PC-9 (cell line): ENCODE data around the gene TBC1D22A. TPM values are rescaled to one million over a fixed set of nuclear protein-coding genes. Genes with fewer than 3 reads are reported as not detected.

ENCODE experiments used
- BruUV-seq: library from RNA; stranded (reverse); fragments of 400-500 nt; replicated peaks from 2 replicates; lab custom pipeline; 2021; lab: Mats Ljungman, UMichigan
- CTCF ChIA-PET: fragments of 300-600 bp; sonication (Branson Sonifier 250); formaldehyde crosslinking; loops from one replicate; lab custom pipeline; 2022; ENCODE audit warnings: antibody characterized with exemption; lab: Charles Lee
- POLR2A ChIA-PET: fragments of 300-600 bp; sonication (Branson Sonifier 250); formaldehyde crosslinking; loops from one replicate; lab custom pipeline; 2022; ENCODE audit warnings: antibody characterized with exemption; ENCODE audit not compliant: unreplicated experiment; lab: Charles Lee
- DNase-seq, 2 experiments: peaks; one replicate each; pipeline versions ENCODE4 v3.0.0 to v3.0.0-alpha.2; 2015 to 2022; ENCODE audit warnings: mixed read lengths in 1 of 2
- H2AFZ ChIP-seq: fragments of 200-600 bp; sonication (generic); 2 replicates; pipeline ENCODE4 v1.8.1; 2017; ENCODE audit warnings: antibody characterized with exemption
- H3F3A ChIP-seq: fragments of 200-600 bp; sonication (generic); 2 replicates; pipeline ENCODE4 v1.8.1; 2017; ENCODE audit warnings: antibody characterized with exemption, mild to moderate bottlenecking, low read depth; ENCODE audit not compliant: insufficient read depth
- H3K27ac ChIP-seq: fragments of 200-600 bp; sonication (generic); 2 replicates; pipeline ENCODE4 v1.6.1; 2016; ENCODE audit warnings: mixed run types
- H3K27me3 ChIP-seq: fragments of 200-600 bp; sonication (generic); 2 replicates; pipeline ENCODE4 v1.6.1; 2016; ENCODE audit warnings: low read depth, mixed run types; ENCODE audit not compliant: insufficient read depth
- H3K36me3 ChIP-seq: fragments of 200-600 bp; sonication (generic); 2 replicates; pipeline ENCODE4 v1.6.1; 2016; ENCODE audit warnings: low read depth, mixed run types
- H3K4me1 ChIP-seq: fragments of 200-600 bp; sonication (generic); replicated peaks from 2 replicates; pipeline ENCODE4 v1.6.1; 2016; ENCODE audit warnings: mixed run types; ENCODE audit not compliant: insufficient read depth
- H3K4me2 ChIP-seq: fragments of 200-600 bp; sonication (generic); 2 replicates; pipeline ENCODE4 v1.6.1; 2017; ENCODE audit warnings: mixed run types
- H3K4me3 ChIP-seq: fragments of 200-600 bp; sonication (generic); 2 replicates; pipeline ENCODE4 v1.6.1; 2016; ENCODE audit warnings: mixed run types
- H3K79me2 ChIP-seq: fragments of 200-600 bp; sonication (generic); 2 replicates; pipeline ENCODE4 v1.6.1; 2017; ENCODE audit warnings: low read depth, mixed run types
- H3K9me2 ChIP-seq: fragments of 200-600 bp; sonication (generic); 2 replicates; pipeline ENCODE4 v1.8.1; 2017; ENCODE audit warnings: mild to moderate bottlenecking; ENCODE audit not compliant: insufficient read depth
- H3K9me3 ChIP-seq: fragments of 200-600 bp; sonication (generic); 2 replicates; pipeline ENCODE4 v1.8.1; 2016; ENCODE audit warnings: low read depth; ENCODE audit not compliant: insufficient read depth
- H4K20me1 ChIP-seq: fragments of 200-600 bp; sonication (generic); 2 replicates; pipeline ENCODE4 v1.8.1; 2017; ENCODE audit not compliant: insufficient read depth
- EZH2 ChIP-seq: fragments of 200-600 bp; sonication (generic); IDR thresholded peaks from 2 replicates; pipeline ENCODE4 v1.8.0; 2017; ENCODE audit warnings: antibody characterized with exemption, low read depth
- intact Hi-C: fragments of 100-400 bp; cut with micrococcal nuclease; formaldehyde crosslinking; loops from one replicate; pipeline ENCODE4 v1.10.0; 2022; ENCODE audit not compliant: unreplicated experiment
- total RNA-seq: library from RNA; stranded (reverse); gene quantifications from 2 replicates; pipeline ENCODE4 v1.2.3, GENCODE V29; 2021
- TF ChIP-seq, protein P1 (sequence below): fragments of 200-600 bp; sonication (generic); conservative IDR thresholded peaks from 2 replicates; pipeline ENCODE4 v1.6.1; 2017; ENCODE audit warnings: mixed run types, antibody characterized with exemption, mild to moderate bottlenecking, moderate library complexity

The TBC1D22A gene
- total RNA-seq, 1 experiment from 2014 or later: 40.3 TPM

DNA sequence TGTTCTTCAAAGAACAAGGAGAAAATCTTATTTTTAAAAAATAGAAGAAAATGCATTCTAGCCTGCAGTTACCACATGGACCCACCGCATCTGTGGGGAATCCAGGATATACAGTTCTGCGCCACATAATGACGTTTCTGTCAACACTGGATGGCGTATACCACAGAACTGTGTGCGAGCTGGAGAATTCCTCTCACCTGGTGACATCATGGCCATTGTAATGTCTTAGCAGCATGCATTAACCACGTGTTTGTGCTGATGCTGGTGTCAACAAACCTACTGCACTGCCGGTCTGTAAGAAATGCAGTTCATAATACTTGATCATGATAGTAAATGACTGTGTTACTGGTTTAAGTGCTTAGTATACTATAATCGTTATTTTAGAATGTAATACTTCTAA is 174.7 kb downstream of the TBC1D22A start:
- DNase-seq: no peak
- Histone ChIP-seq H2AFZ (no peak overlapping the region), H3K4me2 (no peak overlapping the region), H3K4me1 (peaks cover 22% of the 10 kb centered on the region), H3K4me3 (no peak overlapping the region), H3K79me2 (peaks cover 19% of the 10 kb centered on the region; the same call in 1 of the 2 replicates), H3K27ac (no peak overlapping the region), H4K20me1 (peaks cover 25% of the 10 kb centered on the region), H3K9me3 (no peaks in the 10 kb centered on the region), H3K9me2 (no peaks in the 10 kb centered on the region), H3K27me3 (no peaks in the 10 kb centered on the region), H3K36me3 (no peaks in the 10 kb centered on the region), H3F3A (peaks cover 23% of the 10 kb centered on the region; the same call in 1 of the 2 replicates)
- ChIA-PET POLR2A (interaction anchor here (0.6 kb wide), 1 partner anchor 339 kb away, joined by 6 read pairs; no protein-coding TSS in a partner anchor), CTCF (no interaction called here)
- no TSS peak for BruUV-seq
- no peak for TF ChIP-seq EZH2
- TF ChIP-seq, protein P1, sequence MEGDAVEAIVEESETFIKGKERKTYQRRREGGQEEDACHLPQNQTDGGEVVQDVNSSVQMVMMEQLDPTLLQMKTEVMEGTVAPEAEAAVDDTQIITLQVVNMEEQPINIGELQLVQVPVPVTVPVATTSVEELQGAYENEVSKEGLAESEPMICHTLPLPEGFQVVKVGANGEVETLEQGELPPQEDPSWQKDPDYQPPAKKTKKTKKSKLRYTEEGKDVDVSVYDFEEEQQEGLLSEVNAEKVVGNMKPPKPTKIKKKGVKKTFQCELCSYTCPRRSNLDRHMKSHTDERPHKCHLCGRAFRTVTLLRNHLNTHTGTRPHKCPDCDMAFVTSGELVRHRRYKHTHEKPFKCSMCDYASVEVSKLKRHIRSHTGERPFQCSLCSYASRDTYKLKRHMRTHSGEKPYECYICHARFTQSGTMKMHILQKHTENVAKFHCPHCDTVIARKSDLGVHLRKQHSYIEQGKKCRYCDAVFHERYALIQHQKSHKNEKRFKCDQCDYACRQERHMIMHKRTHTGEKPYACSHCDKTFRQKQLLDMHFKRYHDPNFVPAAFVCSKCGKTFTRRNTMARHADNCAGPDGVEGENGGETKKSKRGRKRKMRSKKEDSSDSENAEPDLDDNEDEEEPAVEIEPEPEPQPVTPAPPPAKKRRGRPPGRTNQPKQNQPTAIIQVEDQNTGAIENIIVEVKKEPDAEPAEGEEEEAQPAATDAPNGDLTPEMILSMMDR: no peak
- intact Hi-C loops: no loop called here

DNA sequence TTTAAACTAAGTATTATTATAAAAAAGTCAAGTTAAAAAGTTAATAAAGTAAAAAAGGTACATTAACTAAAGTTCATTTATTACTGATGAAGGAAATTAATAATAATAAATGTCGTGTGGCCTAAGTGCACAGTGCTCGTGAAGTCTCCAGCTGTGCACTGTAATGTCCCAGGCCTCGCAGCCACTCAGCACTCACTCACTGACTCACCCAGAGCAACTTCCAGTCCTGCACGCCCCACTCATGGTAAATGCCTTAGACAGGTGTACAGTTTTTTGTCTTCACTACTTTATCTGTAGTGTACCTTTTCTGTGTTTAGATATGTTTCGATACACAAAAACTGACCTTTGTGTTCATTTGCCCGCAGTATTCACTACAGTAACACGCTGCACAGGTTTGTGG is 175.5 kb downstream of the TBC1D22A start:
- no peak for TF ChIP-seq EZH2
- TF ChIP-seq, protein P1: no peak
- no TSS peak for BruUV-seq
- H3K79me2 ChIP-seq: peaks cover 19% of the 10 kb centered on the region; the same call in 1 of the 2 replicates
- no peak for DNase-seq
- no peak overlapping the region for H3K4me3 ChIP-seq
- H3K4me1 ChIP-seq: peaks cover 22% of the 10 kb centered on the region
- no peaks in the 10 kb centered on the region for H3K9me2 ChIP-seq
- ChIA-PET POLR2A (no interaction called here), CTCF (no interaction called here)
- H3K27me3 ChIP-seq: no peaks in the 10 kb centered on the region
- H3F3A ChIP-seq: peaks cover 23% of the 10 kb centered on the region; the same call in 1 of the 2 replicates
- no peak overlapping the region for H3K27ac ChIP-seq
- intact Hi-C loops: no loop called here
- no peak overlapping the region for H2AFZ ChIP-seq
- H3K36me3 ChIP-seq: no peaks in the 10 kb centered on the region
- no peaks in the 10 kb centered on the region for H3K9me3 ChIP-seq
- H3K4me2 ChIP-seq: no peak overlapping the region
- H4K20me1 ChIP-seq: peaks cover 25% of the 10 kb centered on the region

DNA sequence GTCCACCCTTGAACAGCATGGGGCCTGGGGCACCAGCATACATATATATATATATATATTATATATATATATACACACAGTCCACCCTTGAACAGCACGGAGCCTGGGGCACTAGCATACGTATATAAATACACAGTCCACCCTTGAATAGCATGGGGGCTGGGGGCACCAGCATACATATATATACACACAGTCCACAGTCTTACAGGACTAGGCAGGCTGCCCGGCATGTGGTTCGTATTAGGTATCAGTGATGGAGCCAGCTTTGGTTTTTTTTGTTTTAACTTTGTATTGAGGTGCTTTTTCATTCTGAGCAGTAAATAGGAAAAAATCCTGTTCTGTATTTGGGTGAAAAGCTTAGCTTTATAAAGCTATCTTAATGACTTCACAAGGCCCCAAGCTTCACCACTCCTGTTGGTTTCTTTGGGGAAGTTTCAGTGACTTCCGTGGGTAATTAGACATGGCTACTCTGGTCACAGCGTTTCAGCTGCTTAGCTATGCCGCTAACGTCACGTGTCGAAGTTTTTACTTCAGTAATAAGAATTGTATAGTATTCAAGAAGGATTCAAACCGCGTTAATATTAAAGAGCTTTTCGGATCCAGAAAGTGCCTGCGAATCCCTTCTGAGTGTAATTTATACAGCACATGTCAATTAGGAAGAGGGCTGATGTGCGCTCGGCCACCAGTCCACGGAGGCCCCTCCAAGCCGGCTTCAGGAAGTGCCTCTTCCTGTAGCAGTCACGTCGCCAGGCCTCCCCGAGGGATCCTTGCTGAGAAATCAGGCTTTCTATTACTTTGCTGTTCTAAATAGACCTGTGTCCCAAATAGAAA is 179.7 kb downstream of the TBC1D22A start:
- intact Hi-C loops: no loop called here
- H3F3A ChIP-seq: peaks cover 3% of the 10 kb centered on the region; the same call in 1 of the 2 replicates
- H3K27ac ChIP-seq: no peak overlapping the region
- no peaks in the 10 kb centered on the region for H3K4me1 ChIP-seq
- no peaks in the 10 kb centered on the region for H3K27me3 ChIP-seq
- no peaks in the 10 kb centered on the region for H3K9me2 ChIP-seq
- H3K36me3 ChIP-seq: no peaks in the 10 kb centered on the region
- H3K4me3 ChIP-seq: no peak overlapping the region
- no TSS peak for BruUV-seq
- H3K9me3 ChIP-seq: no peaks in the 10 kb centered on the region
- TF ChIP-seq, protein P1: no peak
- TF ChIP-seq EZH2: no peak
- ChIA-PET POLR2A (no interaction called here), CTCF (no interaction called here)
- no peak overlapping the region for H3K4me2 ChIP-seq
- no peak overlapping the region for H2AFZ ChIP-seq
- DNase-seq: no peak
- no peaks in the 10 kb centered on the region for H3K79me2 ChIP-seq
- H4K20me1 ChIP-seq: peaks cover 10% of the 10 kb centered on the region
